ENCODE measurements around the gene KRT84. TPM values are rescaled to one million over a fixed set of nuclear protein-coding genes. Genes with fewer than 3 reads are reported as not detected.
"Not testable (repeated sequence)": the region's sequence is repeated elsewhere in the genome, so short reads cannot be mapped to it uniquely, and the experiment has no call there.

The KRT84 gene
- total and polyA plus RNA-seq, 12 donors, result not detected

- no peaks in the 10 kb centered on the region for H3K9me3 ChIP-seq (replicated peaks in 1 of 3)
- no peaks in the 10 kb centered on the region for H3K36me3 ChIP-seq (replicated peaks in 1 of 2)
- intact Hi-C loops (cut with DNase I), result no loop called here
- H3K27ac ChIP-seq, result no peak overlapping the region
- 81 to 91% (median 84%) methylated on average over 9 to 10 of the region's 10 CpGs for WGBS, 4 donors
- no peak for DNase-seq
- no peaks in the 10 kb centered on the region for H3K27me3 ChIP-seq
- TF ChIP-seq POLR2A (IDR thresholded peaks at IDR 0.05) (no peak), CTCF (IDR thresholded peaks at IDR 0.05) (no peak)
- no peak overlapping the region for H3K4me3 ChIP-seq
- no peaks in the 10 kb centered on the region for H3K4me1 ChIP-seq (replicated peaks in 1 of 2)
Measured at GRCh38 chr12:52411815-52412214, 26.4 kb upstream of the KRT84 start.

GRCh38 chr12:52410589-52411248 lies 25.3 kb upstream of the KRT84 start:
- DNase-seq; H3K4me1 ChIP-seq (replicated peaks in 1 of 2); H3K4me3 ChIP-seq; H3K9me3 ChIP-seq (replicated peaks in 1 of 3); H3K36me3 ChIP-seq (replicated peaks in 1 of 2); H3K27me3 ChIP-seq; H3K27ac ChIP-seq; intact Hi-C loops (cut with DNase I): not testable (repeated sequence)
- WGBS, 4 donors, result 67% methylated on average over 1 of the region's 1 CpG; no CpG with 5 or more reads in 3 of the 4 donors

GRCh38 chr12:52407918-52408317 lies 22.5 kb upstream of the KRT84 start:
- DNase-seq, result no peak
- intact Hi-C loops (cut with DNase I), result no loop called here
- WGBS, 4 donors, result 77 to 100% (median 84%) methylated on average over 1 to 5 of the region's 5 CpGs

GRCh38 chr12:52405922-52406385 lies 20.5 kb upstream of the KRT84 start, which contains the start of gene KRT82:
Gene KRT82 (minus strand): TSS chr12:52406335. CDS start chr12:52406277, 58 bp downstream.
- Histone ChIP-seq H3K9me3 (replicated peaks in 1 of 3) (no peaks in the 10 kb centered on the region), H3K27ac (no peak within 1 kb of the TSS), H3K4me1 (replicated peaks in 1 of 2) (no peaks in the 10 kb centered on the region), H3K36me3 (replicated peaks in 1 of 2) (no peaks in the 10 kb centered on the region), H3K27me3 (no peaks in the 10 kb centered on the region), H3K4me3 (no peak within 1 kb of the TSS)
- intact Hi-C loops (cut with DNase I), result no loop called here
- WGBS, 4 donors, result 78 to 89% (median 83%) methylated on average over 5 to 14 of the region's 14 CpGs
- no peak for DNase-seq
- TF ChIP-seq CTCF (IDR thresholded peaks at IDR 0.05), result no peak
- no peak for TF ChIP-seq POLR2A (IDR thresholded peaks at IDR 0.05)

More at GRCh38 chr12:52407918-52408317, 22.5 kb upstream of the KRT84 start:
- H3K4me3 ChIP-seq, result no peak overlapping the region
- TF ChIP-seq POLR2A (IDR thresholded peaks at IDR 0.05) (no peak), CTCF (IDR thresholded peaks at IDR 0.05) (no peak)
- no peak overlapping the region for H3K27ac ChIP-seq
- H3K36me3 ChIP-seq (replicated peaks in 1 of 2), result no peaks in the 10 kb centered on the region
- H3K9me3 ChIP-seq (replicated peaks in 1 of 3), result no peaks in the 10 kb centered on the region
- H3K4me1 ChIP-seq (replicated peaks in 1 of 2), result no peaks in the 10 kb centered on the region
- H3K27me3 ChIP-seq, result no peaks in the 10 kb centered on the region

GRCh38 chr12:52404951-52405350 lies 19.5 kb upstream of the KRT84 start:
- Histone ChIP-seq H3K4me3 (no peak overlapping the region), H3K4me1 (replicated peaks in 1 of 2) (no peaks in the 10 kb centered on the region), H3K9me3 (replicated peaks in 1 of 3) (no peaks in the 10 kb centered on the region), H3K36me3 (replicated peaks in 1 of 2) (no peaks in the 10 kb centered on the region), H3K27me3 (no peaks in the 10 kb centered on the region), H3K27ac (no peak overlapping the region)
- DNase-seq, result no peak
- no peak for TF ChIP-seq POLR2A (IDR thresholded peaks at IDR 0.05)
- no peak for TF ChIP-seq CTCF (IDR thresholded peaks at IDR 0.05)
- intact Hi-C loops (cut with DNase I), result no loop called here
- WGBS, 4 donors, result 71 to 100% (median 93%) methylated on average over 1 to 3 of the region's 3 CpGs
